T-helper 1 cell (primary cell): Measurements from ENCODE around the gene KRTAP4-9.
"Not testable (repeated sequence)": the region's sequence is repeated elsewhere in the genome, so short reads cannot be mapped to it uniquely, and the experiment has no call there.

Experiments used
- DNase-seq, 5 donors: peaks; one replicate each; pipeline ENCODE4 v3.0.0-alpha.2; 2012 to 2020

Gene KRTAP4-9

DNA sequence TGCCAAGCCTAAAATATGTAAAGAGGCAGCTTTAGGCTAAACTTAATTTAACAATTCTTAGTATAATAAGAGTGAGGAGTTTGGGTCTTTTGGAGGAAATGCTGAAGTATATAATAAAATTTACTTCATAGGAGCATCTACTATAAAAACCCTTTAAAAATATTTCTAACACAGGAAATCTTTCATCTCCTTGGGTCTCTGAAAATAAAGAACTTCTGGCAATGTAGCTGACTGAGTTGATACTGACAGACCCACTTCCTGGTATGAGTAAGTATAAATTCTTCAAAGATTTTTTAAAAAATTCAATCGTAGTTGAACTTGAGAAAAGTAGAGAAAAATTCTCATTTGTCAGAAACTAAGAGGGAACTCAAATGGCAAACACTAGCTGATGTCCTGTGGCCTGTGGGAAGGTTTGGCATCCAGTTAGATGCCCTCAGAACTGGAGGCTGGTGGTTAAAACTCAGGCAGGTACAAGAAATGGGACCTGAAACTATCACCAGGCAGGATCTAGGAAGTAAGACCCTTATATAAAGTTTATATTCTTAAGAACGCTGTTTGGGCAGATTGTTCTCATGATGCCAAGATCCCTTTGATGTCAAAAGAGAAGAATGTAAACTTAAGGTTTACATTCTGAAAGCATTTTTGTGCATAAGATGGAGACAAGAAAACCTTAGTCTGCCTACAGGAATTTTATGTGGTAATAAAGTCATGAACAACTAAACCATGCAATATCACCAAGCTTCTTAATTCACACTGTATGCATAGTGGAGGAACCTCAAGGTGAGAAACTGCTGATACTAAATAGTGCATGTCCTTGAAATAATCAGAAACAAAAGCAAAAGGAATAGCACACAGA lies 28.9 kb downstream of the KRTAP4-9 start:
- DNase-seq, result no peak

DNA sequence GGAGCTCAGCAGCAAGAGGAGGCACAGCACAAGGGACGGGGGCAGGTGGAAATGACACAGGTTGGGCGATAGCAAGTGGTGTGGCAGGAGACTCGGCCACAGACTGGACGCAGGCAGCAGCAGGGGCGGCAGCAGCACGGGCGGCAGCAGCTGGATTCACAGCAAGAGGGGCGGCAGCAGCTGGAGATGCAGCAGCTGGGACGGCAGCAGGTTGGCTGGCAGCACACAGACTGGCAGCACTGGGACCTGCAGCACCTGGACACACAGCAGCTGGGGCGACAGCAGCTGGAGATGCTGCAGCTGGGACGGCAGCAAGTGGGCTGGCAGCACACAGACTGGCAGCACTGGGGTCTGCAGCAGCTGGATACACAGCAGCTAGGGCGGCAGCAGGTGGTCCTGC lies 34.7 kb downstream of the KRTAP4-9 start:
- DNase-seq, result not testable (repeated sequence)

DNA sequence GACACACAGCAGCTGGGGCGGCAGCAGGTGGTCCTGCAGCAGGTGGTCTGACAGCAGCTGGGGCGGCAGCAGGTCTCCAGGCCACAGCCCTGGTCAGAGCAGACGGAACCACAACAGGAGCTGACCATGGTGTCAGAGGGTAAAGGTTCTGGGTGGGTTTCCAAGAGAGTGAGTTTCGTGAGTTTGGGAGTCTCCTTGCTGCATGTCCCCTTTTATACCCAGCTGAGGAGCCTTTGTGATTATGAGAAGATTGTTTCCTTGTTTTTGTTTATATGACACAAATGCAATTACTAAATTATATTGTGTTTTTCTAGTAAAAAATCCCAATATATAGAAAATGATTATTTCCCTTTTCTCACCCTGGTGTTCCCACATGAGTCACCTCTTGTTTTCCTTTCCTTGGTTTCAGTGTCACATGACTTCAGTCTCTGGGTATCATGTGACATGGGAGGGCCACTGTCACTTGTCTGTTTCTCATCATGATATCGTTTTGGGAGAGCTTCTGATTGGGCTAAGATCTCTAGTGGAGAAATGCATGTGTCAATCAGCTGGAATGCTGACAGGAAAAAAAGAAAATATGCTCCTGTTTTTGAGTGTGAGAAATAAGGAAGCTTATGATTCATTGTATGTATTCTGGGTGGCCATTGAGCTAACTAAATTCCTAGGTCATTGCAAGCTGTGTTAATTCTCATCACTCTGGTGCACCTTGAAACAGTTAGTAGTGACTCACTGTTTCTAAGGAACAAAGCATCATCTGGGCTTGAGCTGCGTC lies 35.4 kb downstream of the KRTAP4-9 start, which contains the start of gene KRTAP4-6:
Gene KRTAP4-6, minus strand, starts transcription at position 185 of the 772 bp plus-strand sequence. Its CDS starts 57 bp downstream, at position 128.
- no peak for DNase-seq

DNA sequence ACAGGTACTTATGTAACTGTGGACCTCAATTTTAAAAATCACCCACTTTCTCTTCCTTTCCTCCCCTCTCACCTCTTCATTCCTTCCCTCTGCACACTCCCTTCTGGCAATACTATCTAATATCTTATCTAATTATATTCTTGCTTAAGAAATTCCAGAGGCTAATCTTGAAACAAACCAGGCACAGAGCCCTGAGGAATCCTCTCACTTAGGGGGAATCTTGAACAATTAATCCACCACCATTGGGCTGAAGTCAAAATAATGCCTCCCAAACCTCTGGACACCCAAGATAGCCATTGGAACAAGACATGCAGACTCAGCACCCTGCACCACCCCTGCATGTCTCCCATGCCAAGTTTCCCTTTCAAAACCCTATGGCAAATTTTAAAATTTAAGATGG lies 36.2 kb downstream of the KRTAP4-9 start:
- DNase-seq, result no peak

DNA sequence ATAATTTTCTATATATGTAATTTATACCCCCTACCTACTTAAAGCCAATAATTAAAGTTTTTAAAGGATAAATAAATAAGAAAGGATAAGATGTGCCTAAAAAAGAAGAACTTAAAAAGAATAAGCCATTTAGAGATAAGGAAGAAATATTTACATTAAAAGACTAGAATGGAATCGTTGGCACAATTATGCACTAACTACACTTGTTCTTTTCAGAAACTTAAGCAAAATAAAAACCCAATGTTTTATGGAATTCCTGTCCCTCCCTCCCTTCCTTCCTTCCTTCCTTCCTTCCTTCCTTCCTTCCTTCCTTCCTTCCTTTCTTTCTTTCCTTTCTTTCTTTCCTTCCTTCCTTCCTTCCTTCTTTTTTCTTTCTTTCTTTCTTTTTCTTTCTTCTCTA lies 39.7 kb downstream of the KRTAP4-9 start:
- DNase-seq, result no peak

DNA sequence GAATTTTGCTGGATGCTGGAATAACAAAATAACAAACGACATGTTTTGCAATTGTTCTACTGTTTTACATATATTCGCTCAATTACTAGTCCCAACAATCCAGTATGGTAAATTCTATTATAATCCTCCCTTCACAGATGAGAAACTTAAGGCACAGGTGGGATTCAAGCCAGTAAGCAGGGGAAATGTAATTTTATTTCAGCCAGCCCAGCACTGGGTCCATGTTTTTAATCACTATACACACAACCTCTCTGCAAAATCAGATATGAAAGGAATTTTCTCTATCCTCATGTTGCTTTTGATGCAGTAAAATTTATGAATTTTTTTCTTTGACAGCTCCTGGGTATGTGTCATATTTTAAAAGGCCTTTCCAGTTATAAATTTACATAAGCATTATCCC lies 40.1 kb downstream of the KRTAP4-9 start:
- no peak for DNase-seq

DNA sequence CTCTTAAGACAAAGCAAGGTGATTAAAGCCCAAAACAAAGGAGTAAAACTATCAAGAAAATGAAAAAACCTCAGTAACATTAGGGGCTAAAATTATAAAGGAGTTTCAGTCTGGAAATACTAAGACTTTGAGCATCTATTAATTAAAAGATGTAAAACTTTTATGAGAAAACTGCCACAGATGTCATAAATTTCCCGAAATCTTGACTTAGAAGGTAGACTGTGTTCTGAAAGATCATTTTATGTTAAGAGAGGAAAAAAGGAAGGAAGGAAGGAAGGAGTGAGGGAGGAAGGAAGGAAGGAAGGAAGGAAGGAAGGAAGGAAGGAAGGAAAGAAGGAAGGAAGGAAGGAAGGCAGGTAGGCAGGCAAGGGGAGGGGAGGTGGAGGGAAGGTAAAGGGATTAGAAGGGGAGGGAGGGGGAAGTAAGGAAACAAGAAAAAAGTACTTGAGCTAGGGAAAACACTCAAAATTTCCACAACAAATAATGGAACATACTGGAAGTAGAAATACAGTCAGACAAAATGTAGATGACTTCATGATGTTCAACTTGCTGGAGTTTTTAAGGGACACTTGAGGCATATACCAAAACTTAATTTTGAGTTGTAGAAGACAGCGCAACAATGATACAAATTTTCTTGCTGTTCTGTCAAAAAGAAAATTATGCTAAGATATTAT lies 42.5 kb downstream of the KRTAP4-9 start:
- no peak for DNase-seq

DNA sequence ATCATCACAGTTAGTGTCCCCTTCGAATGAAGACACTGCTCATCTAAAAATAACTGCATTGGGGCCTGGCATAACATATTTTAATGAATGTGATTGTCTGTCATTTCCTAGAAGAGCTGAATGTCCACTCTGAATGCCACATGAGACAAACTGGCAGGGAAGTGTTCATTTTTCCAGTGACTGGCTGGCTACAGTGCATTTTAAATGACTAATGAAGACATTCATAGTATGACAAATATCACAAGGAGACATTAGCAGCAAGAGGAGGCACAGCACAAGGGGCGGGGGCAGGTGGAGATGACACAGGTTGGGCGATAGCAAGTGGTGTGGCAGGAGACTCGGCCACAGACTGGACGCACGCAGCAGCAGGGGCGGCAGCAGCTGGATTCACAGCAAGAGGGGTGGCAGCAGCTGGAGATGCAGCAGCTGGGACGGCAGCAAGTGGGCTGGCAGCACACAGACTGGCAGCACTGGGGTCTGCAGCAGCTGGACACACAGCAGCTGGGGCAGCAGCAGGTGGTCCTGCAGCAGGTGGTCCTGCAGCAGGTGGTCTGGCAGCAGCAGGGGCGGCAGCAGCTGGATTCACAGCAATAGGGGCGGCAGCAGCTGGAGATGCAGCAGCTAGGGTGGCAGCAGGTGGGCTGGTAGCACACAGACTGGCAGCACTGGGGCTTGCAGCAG lies 43.9 kb downstream of the KRTAP4-9 start:
- not testable (repeated sequence) for DNase-seq

DNA sequence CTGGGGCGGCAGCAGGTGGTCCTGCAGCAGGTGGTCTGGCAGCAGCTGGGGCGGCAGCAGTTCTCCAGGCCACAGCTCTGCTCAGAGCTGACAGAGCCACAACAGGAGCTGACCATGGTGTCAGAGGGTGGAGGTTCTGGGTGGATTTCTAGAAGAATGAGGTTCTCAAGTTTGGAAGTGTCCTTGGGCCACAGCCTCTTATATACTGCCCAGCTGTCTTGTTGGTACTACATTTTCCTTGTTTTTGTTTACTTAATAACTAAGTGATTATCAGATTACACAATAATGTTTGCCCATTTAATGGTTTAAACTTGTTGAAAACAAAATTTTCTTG lies 44.4 kb downstream of the KRTAP4-9 start, which contains the start of gene KRTAP4-5:
Gene KRTAP4-5, minus strand, starts transcription at position 174 of the 334 bp plus-strand sequence. Its CDS starts 58 bp downstream, at position 116.
- no peak for DNase-seq

DNA sequence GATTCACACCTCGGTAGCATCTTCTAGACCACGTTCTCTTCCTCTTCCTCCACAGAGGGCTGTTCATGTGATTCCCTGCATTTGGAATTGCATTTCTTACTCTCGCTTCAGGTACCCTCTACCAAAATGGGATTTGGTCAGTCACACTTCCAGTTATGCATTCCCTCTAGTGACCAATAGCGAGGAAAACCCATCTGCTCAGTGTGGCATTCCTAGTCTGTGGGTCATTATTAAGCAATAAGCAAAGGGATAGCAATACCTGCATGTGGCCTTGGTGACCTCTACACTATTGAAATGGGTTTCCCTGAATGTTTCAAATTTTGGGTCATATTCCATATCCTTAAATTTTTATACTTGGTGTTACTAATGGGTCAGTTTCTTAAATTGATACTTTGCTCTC lies 44.8 kb downstream of the KRTAP4-9 start:
- no peak for DNase-seq

DNA sequence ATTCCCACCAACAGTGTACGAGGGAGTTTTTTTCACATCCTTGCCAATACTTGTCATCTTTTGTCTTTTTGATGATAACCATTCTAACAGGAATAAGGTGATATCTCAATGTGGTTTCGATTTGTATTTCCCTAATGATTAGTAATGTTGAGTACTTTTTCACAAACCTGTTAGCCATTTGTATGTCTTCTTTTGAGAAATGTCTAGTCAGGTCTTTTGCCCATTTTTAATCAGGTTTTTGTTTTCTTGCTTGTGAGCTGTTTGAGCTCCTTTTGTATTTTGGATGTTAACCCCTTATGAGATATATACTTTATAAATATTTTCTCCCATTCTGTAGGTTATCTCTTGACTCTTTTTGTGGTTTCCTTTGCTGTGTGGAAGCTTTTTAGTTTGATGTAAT lies 46.3 kb downstream of the KRTAP4-9 start:
- DNase-seq, result no peak

DNA sequence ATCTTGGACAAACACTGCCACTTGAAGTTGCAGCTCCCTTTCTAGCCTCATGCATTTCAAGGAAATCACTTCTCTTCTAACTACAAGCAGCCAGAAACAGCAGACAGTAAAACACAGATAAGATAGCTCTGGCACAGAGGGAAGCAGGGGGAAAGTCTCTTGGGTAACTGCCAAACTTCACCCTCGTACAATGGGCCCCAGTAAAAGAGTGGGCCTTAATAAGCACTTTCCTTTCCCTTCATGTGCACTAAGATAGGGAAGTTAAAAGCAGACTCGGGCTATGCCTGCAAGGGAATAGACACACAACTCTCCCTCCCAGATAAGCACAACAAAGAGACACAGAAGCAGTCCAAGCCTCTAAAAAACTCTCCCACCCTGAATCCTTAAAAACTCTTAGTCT lies 48.7 kb downstream of the KRTAP4-9 start:
- DNase-seq, result no peak
